K562 (cell line): ENCODE measurements around the gene FOXP4. TPM values are rescaled to one million over a fixed set of nuclear protein-coding genes. Genes with fewer than 3 reads are reported as not detected.

Experiments
- ATAC-seq: fragments of 200-7000 bp; cut with Tn5 transposase; 3 replicates; pipeline ENCODE4 v1.9.1; 2020; ENCODE audit warnings: moderate library complexity
- BruUV-seq: library from RNA; stranded (reverse); fragments of 400-500 nt; replicated peaks from 2 replicates; lab custom pipeline; 2021; lab: Mats Ljungman, UMichigan
- CTCF ChIA-PET: fragments of 300-600 bp; formaldehyde crosslinking; extraction: SDS; loops from one replicate; lab custom pipeline; 2021; ENCODE audit warnings: low intra/inter-chr PET ratio; lab: Yijun Ruan, JAX
- POLR2A ChIA-PET: fragments of 300-600, 350-650 bp; sonication (Branson Sonifier 250); formaldehyde crosslinking; extraction: SDS; loops from one replicate; lab custom pipeline; 2021; ENCODE audit warnings: antibody characterized with exemption, inconsistent platforms; lab: Yijun Ruan, JAX
- DNase-seq, 4 experiments: peaks; one replicate each; pipeline versions ENCODE4 v3.0.0 to v3.0.0-alpha.2; 2011 to 2018; ENCODE audit warnings: low spot score in 3 of 4, mixed read lengths in 3 of 4; ENCODE audit errors: extremely low read depth in 1 of 4
- FAIRE-seq: peaks from 2 replicates; lab custom pipeline; 2011; peaks lifted over from hg19 to GRCh38; lab: Jason Lieb, UNC
- H2AFZ ChIP-seq: 2 replicates; pipeline ENCODE4 v1.6.0; 2011; ENCODE audit warnings: low read depth, low read length, control low read depth, inconsistent platforms
- H3K27ac ChIP-seq: fragments of 200-600 bp; 3 replicates; pipeline ENCODE4 v1.8.0; 2011; ENCODE audit warnings: low read depth, mild to moderate bottlenecking, control low read depth, inconsistent platforms, low read length, moderate library complexity, mixed read lengths; ENCODE audit errors: extremely low read depth
- H3K27me3 ChIP-seq, 2 experiments: fragments of 300-600 bp in 1 of 2; 2 replicates in 1 of 2; 3 replicates in 1 of 2; pipeline versions ENCODE4 v1.6.0 to v1.8.0; 2011; ENCODE audit warnings: inconsistent platforms in 2 of 2, low read length in 2 of 2, mild to moderate bottlenecking in 1 of 2, mixed read lengths in 1 of 2, moderate library complexity in 1 of 2; ENCODE audit not compliant: control insufficient read depth in 2 of 2, insufficient read depth in 2 of 2
- H3K36me3 ChIP-seq: fragments of 300-600 bp; 3 replicates; pipeline ENCODE4 v1.8.0; 2011; ENCODE audit warnings: mild to moderate bottlenecking, low read length, inconsistent platforms; ENCODE audit not compliant: control insufficient read depth, insufficient read depth
- H3K4me1 ChIP-seq, 2 experiments: fragments of 200-600 bp in 1 of 2; replicated peaks in 1 of 2; 2 replicates in 1 of 2; 3 replicates in 1 of 2; pipeline versions ENCODE4 v1.5.1 to v1.8.0; 2011; ENCODE audit warnings: inconsistent platforms in 2 of 2, low read length in 2 of 2, mild to moderate bottlenecking in 1 of 2, mixed read lengths in 1 of 2, moderate library complexity in 1 of 2; ENCODE audit not compliant: control insufficient read depth in 2 of 2, insufficient read depth in 2 of 2
- H3K4me2 ChIP-seq: 2 replicates; pipeline ENCODE4 v1.6.1; 2011; ENCODE audit warnings: low read length, control low read depth, inconsistent platforms, mixed read lengths; ENCODE audit not compliant: insufficient read depth
- H3K4me3 ChIP-seq: fragments of 200-600 bp; sonication (generic), shearing (Covaris generic); 2 replicates; pipeline ENCODE4 v1.5.1; 2016; ENCODE audit warnings: control low read depth, inconsistent platforms
- H3K79me2 ChIP-seq: fragments of 200-600 bp; 3 replicates; pipeline ENCODE4 v1.8.0; 2011; ENCODE audit warnings: low read length, inconsistent platforms; ENCODE audit not compliant: control insufficient read depth, insufficient read depth
- H3K9ac ChIP-seq, 2 experiments: 2 replicates each; pipeline versions ENCODE4 v1.6.0 to v1.6.1; 2011; ENCODE audit warnings: low read depth in 2 of 2, low read length in 2 of 2, control low read depth in 1 of 2, inconsistent platforms in 1 of 2, mild to moderate bottlenecking in 1 of 2, mixed read lengths in 1 of 2; ENCODE audit not compliant: insufficient read depth in 1 of 2
- H3K9me1 ChIP-seq: one replicate; pipeline ENCODE4 v1.6.0; 2011; ENCODE audit warnings: inconsistent platforms, mild to moderate bottlenecking, low read length, moderate library complexity; ENCODE audit not compliant: control insufficient read depth, insufficient read depth
- H3K9me3 ChIP-seq: replicated peaks from 2 replicates; pipeline ENCODE4 v1.5.1; 2011; ENCODE audit warnings: low read depth, low read length, inconsistent platforms; ENCODE audit not compliant: control insufficient read depth, insufficient read depth
- H4K20me1 ChIP-seq: replicated peaks from 2 replicates; pipeline ENCODE4 v1.6.1; 2011; ENCODE audit warnings: low read length, inconsistent platforms, mixed read lengths; ENCODE audit not compliant: control insufficient read depth, insufficient read depth
- DMBX1 ChIP-seq: fragments of 250-450 bp; sonication (Bioruptor Pico); IDR thresholded peaks from 2 replicates; pipeline ENCODE4 v1.8.0; 2022; ENCODE audit warnings: inconsistent platforms, mild to moderate bottlenecking, moderate library complexity, borderline replicate concordance
- DNMT1 ChIP-seq: fragments of 450-650 bp; IDR thresholded peaks from 2 replicates; pipeline ENCODE4 v1.6.1; 2016; ENCODE audit warnings: antibody characterized with exemption, mild to moderate bottlenecking
- HLTF ChIP-seq: fragments of 450-650 bp; IDR thresholded peaks from 2 replicates; pipeline ENCODE4 v1.6.1; 2016
- SMC3 ChIP-seq: conservative IDR thresholded peaks from 2 replicates; pipeline ENCODE4 v1.6.1; 2011; ENCODE audit warnings: low read depth, low read length, improper control_type of control experiment; ENCODE audit not compliant: insufficient read depth
- ZNF224 ChIP-seq: sonication (generic); formaldehyde crosslinking; IDR thresholded peaks from 2 replicates; pipeline ENCODE4 v1.8.0; 2022; ENCODE audit warnings: mild to moderate bottlenecking, missing genetic modification reagents
- WGBS: fragments of 100-300 bp; shearing (Covaris generic); methylation state at CpG from one replicate; pipeline ENCODE4 v1.1.6; 2016; ENCODE audit warnings: low coverage, mixed read lengths; ENCODE audit not compliant: insufficient coverage; ENCODE audit errors: missing lambda C conversion rate; 5-methylcytosine and 5-hydroxymethylcytosine counted together
- in situ Hi-C: fragments of 300-500 bp; cut with MboI; formaldehyde crosslinking; loops from 4 replicates; pipeline ENCODE4 v1.15.0; 2018; ENCODE audit warnings: inconsistent platforms, mixed read lengths
- intact Hi-C: fragments of 100-400 bp; cut with micrococcal nuclease; formaldehyde crosslinking; loops from 2 replicates; pipeline ENCODE4 v1.14.2; 2022
- polyA plus RNA-seq, 8 experiments: library from polyadenylated mRNA; depleted of rRNA in 4 of 8; stranded (reverse) in 5 of 8; unstranded in 3 of 8; fragments of >200 nt; fragmentation: Nextera tagmentation in 2 of 8; fragmentation: Illumina TruSeq in 1 of 8; extraction: Ambion mirVana in 2 of 8; extraction: Trizol in 1 of 8; gene quantifications; 2 replicates each; pipeline versions ENCODE4 v1.2.1 to v1.2.3, GENCODE V29; 2011 to 2014; ENCODE audit warnings: inconsistent platforms in 1 of 8, missing spikeins in 1 of 8
- total RNA-seq, 7 experiments: library from RNA; depleted of rRNA in 6 of 7; stranded (reverse); fragments of >200 nt in 6 of 7; fragmentation: Illumina TruSeq in 2 of 7; extraction: Trizol in 2 of 7; gene quantifications; 2 replicates each; pipeline versions ENCODE4 v1.2.1 to v1.2.3, GENCODE V29; 2011 to 2021; ENCODE audit warnings: low replicate concordance in 1 of 7
- TF ChIP-seq, protein P1 (sequence below): sonication (generic); formaldehyde crosslinking; IDR thresholded peaks from 2 replicates; pipeline ENCODE4 v1.8.1; 2023; ENCODE audit warnings: mild to moderate bottlenecking, missing genetic modification reagents
- TF ChIP-seq, protein P2 (sequence below): fragments of 250-450 bp; sonication (Bioruptor Pico); IDR thresholded peaks from 2 replicates; pipeline ENCODE4 v1.4.0; 2020; ENCODE audit warnings: borderline replicate concordance

The FOXP4 gene
- total and polyA plus RNA-seq, 9 of the 15 experiments (the other 6 are each of a cell fraction or from before 2014, with no cell fraction given): 0.11 to 29.4 (median 2.3) TPM

DNA sequence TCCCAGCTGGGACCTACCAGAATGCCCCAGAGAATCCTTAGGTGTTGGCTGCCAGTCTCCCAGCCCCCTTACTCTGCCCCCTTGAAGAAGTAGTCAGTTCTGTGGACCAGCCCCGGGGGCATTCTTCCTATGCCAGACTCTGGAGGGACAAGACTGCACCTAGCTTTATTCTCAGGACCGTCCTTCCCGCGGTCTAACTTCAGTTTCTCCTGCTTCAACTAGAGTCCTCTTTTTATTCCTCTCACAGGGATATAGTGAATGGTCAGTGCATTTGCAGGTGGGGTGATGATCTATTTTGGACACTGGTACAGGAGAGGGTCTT lies 56.2 kb downstream of the FOXP4 start:
- H4K20me1 ChIP-seq: 0 out of 2 replicates have a peak, but pooled peaks cover 5% of the 10 kb centered on the region
- 24% methylated on average over 4 of the region's 4 CpGs for WGBS
- POLR2A ChIA-PET: interaction anchor here (0.6 to 0.7 kb wide), 2 partner anchors 15 to 83 kb away, joined by 3 read pairs; no protein-coding TSS in a partner anchor
- no peak overlapping the region for H2AFZ ChIP-seq
- peaks cover 11 to 22% of the 10 kb centered on the region in 2 experiments; a peak in 3 of 5 replicates for H3K27me3 ChIP-seq
- H3K4me3 ChIP-seq: no peak overlapping the region
- no peaks in the 10 kb centered on the region for H3K9me3 ChIP-seq
- H3K9me1 ChIP-seq: peaks cover 12% of the 10 kb centered on the region
- TF ChIP-seq DNMT1 (no peak), DMBX1 (no peak)
- peaks cover 0 to 12% of the 10 kb centered on the region in 2 experiments; a peak in 3 of 5 replicates for H3K4me1 ChIP-seq
- CTCF ChIA-PET: interaction anchor here (0.6 to 4.1 kb wide), 7 partner anchors 81 to 1644 kb away, joined by 3 to 53 read pairs (median 6); no protein-coding TSS in a partner anchor
- BruUV-seq: no TSS peak
- H3K9ac ChIP-seq: no peak overlapping the region
- peaks cover 3% of the 10 kb centered on the region; the same call in 1 of the 3 replicates for H3K36me3 ChIP-seq
- in situ Hi-C loops: loop anchor here (5.0 kb wide), 1 partner anchor 80 kb away; no protein-coding TSS in a partner anchor
- no peak for ATAC-seq
- intact Hi-C loops: loop anchor here (2.0 to 5.0 kb wide), 2 partner anchors 175 to 234 kb away; partner anchors contain the start of gene FRS3
- no peak for DNase-seq
- H3K4me2 ChIP-seq: no peak overlapping the region
- no peak for FAIRE-seq
- H3K79me2 ChIP-seq: no peaks in the 10 kb centered on the region
- no peak overlapping the region for H3K27ac ChIP-seq

DNA sequence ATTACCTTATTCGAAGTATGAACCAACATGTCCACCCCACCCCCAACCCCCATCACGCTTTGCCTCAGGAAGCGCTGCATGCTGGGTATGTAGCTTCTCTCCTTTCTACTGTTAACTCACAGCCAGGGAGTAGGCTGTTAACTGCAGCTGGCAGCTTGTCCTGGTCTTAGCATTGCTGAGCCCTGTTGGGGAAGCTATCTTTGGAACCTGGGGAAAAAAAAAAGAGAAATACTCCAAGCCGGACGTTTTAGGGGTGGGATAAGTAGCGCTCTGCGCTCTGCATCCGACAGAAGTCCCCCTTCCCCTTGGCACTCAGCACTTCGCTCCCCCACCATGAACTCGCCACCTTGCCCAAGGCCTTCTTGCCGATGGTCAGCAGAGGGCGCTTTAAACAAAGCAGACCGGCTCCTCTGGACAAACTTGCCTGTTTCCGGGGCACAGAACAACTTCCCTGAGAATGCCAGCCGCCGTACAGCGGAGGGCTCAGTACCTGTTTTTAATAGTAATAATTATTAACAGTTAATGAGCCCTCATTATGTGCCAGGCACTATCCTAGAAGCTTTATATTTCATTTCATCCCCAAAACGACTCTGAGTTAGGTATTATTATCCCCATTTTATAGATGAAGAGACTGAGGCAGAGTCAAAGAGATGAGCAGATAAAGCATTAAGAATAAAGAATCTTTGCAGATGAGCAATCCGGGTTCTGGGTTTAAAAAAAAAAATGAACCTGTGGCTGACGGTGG lies 56.9 kb downstream of the FOXP4 start:
- no TSS peak for BruUV-seq
- Histone ChIP-seq H3K9ac (0 out of 4 replicates have a peak overlapping the region, but pooled peaks of 1 of the 2 experiments have one; percentile 21), H3K27ac (no peak overlapping the region), H3K9me3 (no peaks in the 10 kb centered on the region), H3K4me1 (peaks cover 0 to 9% of the 10 kb centered on the region in 2 experiments; a peak in 3 of 5 replicates), H2AFZ (no peak overlapping the region), H3K4me3 (no peak overlapping the region), H3K79me2 (no peaks in the 10 kb centered on the region), H3K9me1 (peaks cover 12% of the 10 kb centered on the region), H3K36me3 (no peaks in the 10 kb centered on the region), H4K20me1 (0 out of 2 replicates have a peak, but pooled peaks cover 5% of the 10 kb centered on the region), H3K4me2 (no peak overlapping the region; the same call in 1 of the 2 replicates), H3K27me3 (peaks cover 15 to 28% of the 10 kb centered on the region in 2 experiments; a peak in 3 of 5 replicates)
- DNase-seq: peak; percentile 83 to 87 (median 84)
- intact Hi-C loops (loop anchor here (1.0 to 5.0 kb wide), 3 partner anchors 79 to 234 kb away; partner anchors contain the start of gene FRS3), in situ Hi-C loops (loop anchor here (5.0 kb wide), 1 partner anchor 79 kb away; no protein-coding TSS in a partner anchor)
- peak; percentile 91 for FAIRE-seq
- ChIA-PET CTCF (interaction anchor here (0.9 to 4.1 kb wide), 5 partner anchors 80 to 234 kb away, joined by 3 to 53 read pairs (median 6); no protein-coding TSS in a partner anchor), POLR2A (interaction anchor here (0.6 to 0.7 kb wide), 2 partner anchors 15 to 82 kb away, joined by 3 read pairs; no protein-coding TSS in a partner anchor)
- under 1% methylated on average over 17 of the region's 20 CpGs for WGBS
- ATAC-seq: peak; percentile 85
- TF ChIP-seq, protein P1, sequence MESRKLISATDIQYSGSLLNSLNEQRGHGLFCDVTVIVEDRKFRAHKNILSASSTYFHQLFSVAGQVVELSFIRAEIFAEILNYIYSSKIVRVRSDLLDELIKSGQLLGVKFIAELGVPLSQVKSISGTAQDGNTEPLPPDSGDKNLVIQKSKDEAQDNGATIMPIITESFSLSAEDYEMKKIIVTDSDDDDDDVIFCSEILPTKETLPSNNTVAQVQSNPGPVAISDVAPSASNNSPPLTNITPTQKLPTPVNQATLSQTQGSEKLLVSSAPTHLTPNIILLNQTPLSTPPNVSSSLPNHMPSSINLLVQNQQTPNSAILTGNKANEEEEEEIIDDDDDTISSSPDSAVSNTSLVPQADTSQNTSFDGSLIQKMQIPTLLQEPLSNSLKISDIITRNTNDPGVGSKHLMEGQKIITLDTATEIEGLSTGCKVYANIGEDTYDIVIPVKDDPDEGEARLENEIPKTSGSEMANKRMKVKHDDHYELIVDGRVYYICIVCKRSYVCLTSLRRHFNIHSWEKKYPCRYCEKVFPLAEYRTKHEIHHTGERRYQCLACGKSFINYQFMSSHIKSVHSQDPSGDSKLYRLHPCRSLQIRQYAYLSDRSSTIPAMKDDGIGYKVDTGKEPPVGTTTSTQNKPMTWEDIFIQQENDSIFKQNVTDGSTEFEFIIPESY (CRISPR knock-in tag): no peak
- TF ChIP-seq HLTF (no peak), SMC3 (peak; percentile 89), ZNF224 (no peak)
- TF ChIP-seq, protein P2, sequence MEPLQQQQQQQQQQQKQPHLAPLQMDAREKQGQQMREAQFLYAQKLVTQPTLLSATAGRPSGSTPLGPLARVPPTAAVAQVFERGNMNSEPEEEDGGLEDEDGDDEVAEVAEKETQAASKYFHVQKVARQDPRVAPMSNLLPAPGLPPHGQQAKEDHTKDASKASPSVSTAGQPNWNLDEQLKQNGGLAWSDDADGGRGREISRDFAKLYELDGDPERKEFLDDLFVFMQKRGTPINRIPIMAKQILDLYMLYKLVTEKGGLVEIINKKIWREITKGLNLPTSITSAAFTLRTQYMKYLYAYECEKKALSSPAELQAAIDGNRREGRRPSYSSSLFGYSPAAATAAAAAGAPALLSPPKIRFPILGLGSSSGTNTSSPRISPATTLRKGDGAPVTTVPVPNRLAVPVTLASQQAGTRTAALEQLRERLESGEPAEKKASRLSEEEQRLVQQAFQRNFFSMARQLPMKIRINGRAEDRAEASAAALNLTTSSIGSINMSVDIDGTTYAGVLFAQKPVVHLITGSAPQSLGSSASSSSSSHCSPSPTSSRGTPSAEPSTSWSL (CRISPR knock-in tag): no peak
